Common myeloid progenitor, CD34-positive (primary cell): ENCODE results near the gene CFAP57.

Experiments used
- CTCF ChIA-PET: fragments of 350-600 bp; sonication (Branson Sonifier 250); formaldehyde crosslinking; loops from one replicate; lab custom pipeline; 2021; ENCODE audit warnings: antibody characterized with exemption; lab: Charles Lee
- POLR2A ChIA-PET: fragments of 350-600 bp; sonication (Branson Sonifier 250); formaldehyde crosslinking; loops from one replicate; lab custom pipeline; 2021; ENCODE audit warnings: antibody characterized with exemption; lab: Charles Lee
- DNase-seq, 3 donors: peaks; one replicate each; pipeline versions ENCODE4 v3.0.0 to v3.0.0-alpha.2; 2013
- H3K27ac ChIP-seq, 2 experiments: 1 replicate in 1 of 2; 2 replicates in 1 of 2; pipeline ENCODE4 v1.7.0; 2013; ENCODE audit warnings: inconsistent platforms in 2 of 2, low read length in 2 of 2, mild to moderate bottlenecking in 2 of 2, low read depth in 1 of 2, moderate library complexity in 1 of 2; ENCODE audit not compliant: severe bottlenecking in 2 of 2, insufficient read depth in 1 of 2, poor library complexity in 1 of 2
- H3K27me3 ChIP-seq, 5 experiments: replicated peaks in 2 of 5; 1 replicate in 3 of 5; 2 replicates in 2 of 5; pipeline versions ENCODE4 v1.6.1 to v1.7.0; 2013; ENCODE audit warnings: low read length in 4 of 5, mild to moderate bottlenecking in 2 of 5, moderate library complexity in 2 of 5, inconsistent platforms in 1 of 5; ENCODE audit not compliant: insufficient read depth in 5 of 5, control insufficient read depth in 4 of 5
- H3K36me3 ChIP-seq, 4 experiments: 1 replicate in 2 of 4; 2 replicates in 2 of 4; pipeline versions ENCODE4 v1.6.1 to v1.7.0; 2013; ENCODE audit warnings: low read length in 3 of 4, control low read depth in 1 of 4, mild to moderate bottlenecking in 1 of 4; ENCODE audit not compliant: control insufficient read depth in 4 of 4, insufficient read depth in 4 of 4
- H3K4me1 ChIP-seq, 4 experiments: 1 replicate in 3 of 4; 2 replicates in 1 of 4; pipeline versions ENCODE4 v1.6.1 to v1.7.1; 2013; ENCODE audit warnings: low read length in 3 of 4, mild to moderate bottlenecking in 3 of 4, control low read depth in 1 of 4, inconsistent platforms in 1 of 4, moderate library complexity in 1 of 4; ENCODE audit not compliant: control insufficient read depth in 4 of 4, insufficient read depth in 4 of 4; ENCODE audit errors: control extremely low read depth in 1 of 4
- H3K4me3 ChIP-seq, 7 experiments: 1 replicate in 4 of 7; 2 replicates in 3 of 7; pipeline versions ENCODE4 v1.5.1 to v1.7.0; 2013; ENCODE audit warnings: mild to moderate bottlenecking in 7 of 7, low read length in 6 of 7, moderate library complexity in 6 of 7, inconsistent platforms in 2 of 7, low read depth in 2 of 7, control low read depth in 1 of 7; ENCODE audit not compliant: insufficient read depth in 4 of 7, control insufficient read depth in 1 of 7; ENCODE audit errors: extremely low read depth in 1 of 7
- H3K9me3 ChIP-seq, 5 experiments: 1 replicate in 4 of 5; 2 replicates in 1 of 5; pipeline versions ENCODE4 v1.6.1 to v1.7.1; 2013; ENCODE audit warnings: low read length in 4 of 5, mild to moderate bottlenecking in 2 of 5, inconsistent platforms in 1 of 5, low read depth in 1 of 5, moderate library complexity in 1 of 5; ENCODE audit not compliant: control insufficient read depth in 4 of 5, insufficient read depth in 2 of 5; ENCODE audit errors: control extremely low read depth in 1 of 5
- WGBS: methylation state at CpG from one replicate; pipeline ENCODE4 v1.1.5; 2013; ENCODE audit not compliant: insufficient coverage; 5-methylcytosine and 5-hydroxymethylcytosine counted together

The CFAP57 gene

DNA sequence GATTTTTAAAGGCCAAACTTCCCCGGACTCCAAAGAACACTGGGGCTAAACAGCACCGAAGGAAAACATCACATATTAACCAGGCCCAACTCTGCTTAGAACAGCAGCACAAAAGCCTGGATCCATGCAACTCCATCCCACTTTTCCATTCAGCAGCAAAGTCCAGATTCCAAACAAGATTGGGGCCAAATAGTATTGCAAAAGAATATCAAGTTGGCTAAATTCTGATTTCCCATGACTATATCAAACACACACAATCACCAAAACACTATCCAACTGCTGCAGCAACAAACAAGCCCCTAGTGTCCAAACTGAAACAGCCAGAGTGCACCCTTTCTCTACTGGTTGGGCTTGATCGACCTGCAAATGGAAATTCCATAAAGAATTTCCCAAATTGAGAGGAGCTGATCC is 78.2 kb downstream of the CFAP57 start:
- H3K27ac ChIP-seq, result no peak overlapping the region
- H3K9me3 ChIP-seq, result peaks cover 0 to 6% (median 2%) of the 10 kb centered on the region in 5 experiments
- WGBS, result 100% methylated on average over 2 of the region's 3 CpGs
- no peak overlapping the region for H3K4me3 ChIP-seq
- no peaks in the 10 kb centered on the region for H3K4me1 ChIP-seq
- POLR2A ChIA-PET, result interaction anchor here (0.6 kb wide), 1 partner anchor 21 kb away, joined by 3 read pairs; no protein-coding TSS in a partner anchor
- H3K36me3 ChIP-seq, result no peaks in the 10 kb centered on the region
- H3K27me3 ChIP-seq, result no peaks in the 10 kb centered on the region
- CTCF ChIA-PET, result interaction anchor here (0.7 kb wide), 1 partner anchor 15 kb away, joined by 3 read pairs; no protein-coding TSS in a partner anchor
- no peak for DNase-seq

DNA sequence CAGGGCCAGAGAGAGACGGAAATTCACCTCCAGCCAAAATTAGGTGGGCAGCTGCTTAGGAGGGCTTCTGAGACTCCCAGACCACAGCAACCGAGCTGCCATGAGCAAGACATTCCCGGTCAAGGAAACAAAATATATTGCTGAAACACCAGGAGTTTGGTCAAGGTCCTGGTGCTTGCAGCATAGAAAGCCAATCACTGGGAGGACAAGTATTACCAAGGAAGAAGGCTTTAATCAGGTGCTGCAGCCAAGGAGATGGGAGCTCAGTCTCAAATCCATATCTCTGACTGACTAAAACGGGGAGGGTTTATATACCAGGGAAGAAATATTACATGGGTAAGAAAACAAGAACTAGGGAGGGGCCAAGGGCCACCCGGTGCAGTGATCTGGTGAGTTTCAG is 78.9 kb downstream of the CFAP57 start:
- 100% methylated on average over 3 of the region's 5 CpGs for WGBS
- Histone ChIP-seq H3K27ac (no peak overlapping the region), H3K27me3 (no peaks in the 10 kb centered on the region), H3K9me3 (peaks cover 0 to 6% (median 2%) of the 10 kb centered on the region in 5 experiments), H3K4me3 (no peak overlapping the region), H3K4me1 (no peaks in the 10 kb centered on the region), H3K36me3 (no peaks in the 10 kb centered on the region)
- DNase-seq, result no peak
- ChIA-PET CTCF (interaction anchor here (0.7 kb wide), 1 partner anchor 15 kb away, joined by 3 read pairs; no protein-coding TSS in a partner anchor), POLR2A (no interaction called here)

DNA sequence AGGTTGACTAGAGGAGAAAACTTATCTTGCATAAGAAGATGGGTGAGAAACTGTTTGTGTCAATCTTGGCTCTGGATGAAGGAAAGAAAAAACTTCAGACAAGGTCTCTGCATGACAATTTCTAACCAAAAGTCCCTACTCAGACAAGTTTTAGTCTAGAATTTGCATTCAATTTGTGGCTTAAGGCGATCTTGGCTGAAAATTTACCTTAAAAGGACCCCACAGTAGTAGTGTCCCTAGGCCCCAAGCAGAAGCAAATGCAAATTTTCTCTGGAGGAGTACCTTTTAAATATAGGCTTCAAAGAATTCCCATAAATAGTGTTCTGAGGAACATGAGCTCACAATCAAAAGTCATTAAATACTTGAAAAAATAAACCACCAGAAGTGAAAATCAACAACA is 80.1 kb downstream of the CFAP57 start:
- no peak overlapping the region for H3K4me3 ChIP-seq
- no peaks in the 10 kb centered on the region for H3K36me3 ChIP-seq
- no peak overlapping the region for H3K27ac ChIP-seq
- DNase-seq, result no peak
- peaks cover 0 to 4% (median 2%) of the 10 kb centered on the region in 5 experiments for H3K9me3 ChIP-seq
- ChIA-PET CTCF (interaction anchor here (1.0 kb wide), 1 partner anchor 9 kb away, joined by 3 read pairs; no protein-coding TSS in a partner anchor), POLR2A (no interaction called here)
- H3K4me1 ChIP-seq, result no peaks in the 10 kb centered on the region
- WGBS, result no CpG with 5 or more reads among the region's 1 CpG
- no peaks in the 10 kb centered on the region for H3K27me3 ChIP-seq

GRCh38 chr1:43253173-43253572 is 81.0 kb downstream of the CFAP57 start:
- CTCF ChIA-PET, result no interaction called here
- Histone ChIP-seq H3K36me3 (peaks cover 0 to under 1% (median 0%) of the 10 kb centered on the region in 4 experiments), H3K4me1 (no peaks in the 10 kb centered on the region), H3K4me3 (no peak overlapping the region), H3K27ac (no peak overlapping the region), H3K27me3 (no peaks in the 10 kb centered on the region), H3K9me3 (peaks cover 0 to 10% (median 0%) of the 10 kb centered on the region in 5 experiments)
- WGBS, result 100% methylated on average over 3 of the region's 4 CpGs
- no peak for DNase-seq
- POLR2A ChIA-PET, result no interaction called here

GRCh38 chr1:43253876-43254275 is 81.7 kb downstream of the CFAP57 start:
- peaks cover 0 to 3% (median 0%) of the 10 kb centered on the region in 4 experiments for H3K36me3 ChIP-seq
- WGBS, result 97% methylated on average over 5 of the region's 8 CpGs
- ChIA-PET CTCF (interaction anchor here (0.6 kb wide), 1 partner anchor 15 kb away, joined by 3 read pairs; no protein-coding TSS in a partner anchor), POLR2A (no interaction called here)
- no peak overlapping the region for H3K27ac ChIP-seq
- DNase-seq, result no peak
- no peak overlapping the region for H3K4me3 ChIP-seq
- no peaks in the 10 kb centered on the region for H3K4me1 ChIP-seq
- H3K9me3 ChIP-seq, result peaks cover 0 to 13% (median 2%) of the 10 kb centered on the region in 5 experiments
- H3K27me3 ChIP-seq, result no peaks in the 10 kb centered on the region

GRCh38 chr1:43255438-43256210 is 83.5 kb downstream of the CFAP57 start:
- Histone ChIP-seq H3K4me1 (no peaks in the 10 kb centered on the region), H3K4me3 (no peak overlapping the region), H3K27me3 (no peaks in the 10 kb centered on the region), H3K36me3 (peaks cover 0 to 3% (median 0%) of the 10 kb centered on the region in 4 experiments), H3K27ac (no peak overlapping the region), H3K9me3 (peaks cover 0 to 13% (median 2%) of the 10 kb centered on the region in 5 experiments)
- ChIA-PET CTCF (no interaction called here), POLR2A (no interaction called here)
- 88% methylated on average over 9 of the region's 10 CpGs for WGBS
- no peak for DNase-seq
